HG02763 (cell line): ENCODE data around the gene SLC6A3.

ENCODE experiments used
- ATAC-seq: cut with Tn5 transposase; IDR thresholded peaks from one replicate; pipeline ENCODE4 v1.9.1; 2021; ENCODE audit warnings: mild to moderate bottlenecking, moderate library complexity; ENCODE audit not compliant: unreplicated experiment

Gene SLC6A3

GRCh38 chr5:1390861-1391600 is 54.2 kb downstream of the SLC6A3 start:
- ATAC-seq = no peak

- no peak for ATAC-seq
Observed at GRCh38 chr5:1390333-1390732, 54.9 kb downstream of the SLC6A3 start.

GRCh38 chr5:1388383-1388967 is 56.8 kb downstream of the SLC6A3 start:
- no peak for ATAC-seq

GRCh38 chr5:1387876-1388275 is 57.4 kb downstream of the SLC6A3 start:
- no peak for ATAC-seq

- no peak for ATAC-seq
Observed at GRCh38 chr5:1387059-1387755, 58.0 kb downstream of the SLC6A3 start.

GRCh38 chr5:1386274-1386717 is 58.9 kb downstream of the SLC6A3 start:
- ATAC-seq = peak; percentile 30

- ATAC-seq = peak; percentile 88
Observed at GRCh38 chr5:1385395-1386273, 59.6 kb downstream of the SLC6A3 start.

- ATAC-seq = no peak
Observed at GRCh38 chr5:1384521-1384920, 60.7 kb downstream of the SLC6A3 start.

- ATAC-seq = no peak
Observed at GRCh38 chr5:1383886-1384401, 61.3 kb downstream of the SLC6A3 start.

- no peak for ATAC-seq
Observed at GRCh38 chr5:1383344-1383743, 61.9 kb downstream of the SLC6A3 start.

GRCh38 chr5:1382248-1382700 is 63.0 kb downstream of the SLC6A3 start:
- no peak for ATAC-seq

GRCh38 chr5:1381370-1382247 is 63.6 kb downstream of the SLC6A3 start:
- ATAC-seq = no peak

- ATAC-seq = no peak
Observed at GRCh38 chr5:1380910-1381309, 64.3 kb downstream of the SLC6A3 start.

GRCh38 chr5:1380011-1380817 is 65.0 kb downstream of the SLC6A3 start:
- peak; percentile 73 for ATAC-seq

- ATAC-seq = no peak
Observed at GRCh38 chr5:1378866-1379659, 66.2 kb downstream of the SLC6A3 start.

- ATAC-seq = no peak
Observed at GRCh38 chr5:1378096-1378495, 67.1 kb downstream of the SLC6A3 start.

- ATAC-seq = no peak
Observed at GRCh38 chr5:1376981-1377380, 68.3 kb downstream of the SLC6A3 start.
